NCI-H2029 treated with DMSO at 0.1 percent for 48 hours (cell line): ENCODE results near the gene PHRF1.

Source experiments
- DNase-seq: peaks from one replicate; lab custom pipeline; 2025; lab: John Stamatoyannopoulos, UW

PHRF1 gene

GRCh38 chr11:616320-617198 lies 40.3 kb downstream of the PHRF1 start:
- no peak for DNase-seq

GRCh38 chr11:617199-617911 lies 41.1 kb downstream of the PHRF1 start:
- DNase-seq: no peak

DNA sequence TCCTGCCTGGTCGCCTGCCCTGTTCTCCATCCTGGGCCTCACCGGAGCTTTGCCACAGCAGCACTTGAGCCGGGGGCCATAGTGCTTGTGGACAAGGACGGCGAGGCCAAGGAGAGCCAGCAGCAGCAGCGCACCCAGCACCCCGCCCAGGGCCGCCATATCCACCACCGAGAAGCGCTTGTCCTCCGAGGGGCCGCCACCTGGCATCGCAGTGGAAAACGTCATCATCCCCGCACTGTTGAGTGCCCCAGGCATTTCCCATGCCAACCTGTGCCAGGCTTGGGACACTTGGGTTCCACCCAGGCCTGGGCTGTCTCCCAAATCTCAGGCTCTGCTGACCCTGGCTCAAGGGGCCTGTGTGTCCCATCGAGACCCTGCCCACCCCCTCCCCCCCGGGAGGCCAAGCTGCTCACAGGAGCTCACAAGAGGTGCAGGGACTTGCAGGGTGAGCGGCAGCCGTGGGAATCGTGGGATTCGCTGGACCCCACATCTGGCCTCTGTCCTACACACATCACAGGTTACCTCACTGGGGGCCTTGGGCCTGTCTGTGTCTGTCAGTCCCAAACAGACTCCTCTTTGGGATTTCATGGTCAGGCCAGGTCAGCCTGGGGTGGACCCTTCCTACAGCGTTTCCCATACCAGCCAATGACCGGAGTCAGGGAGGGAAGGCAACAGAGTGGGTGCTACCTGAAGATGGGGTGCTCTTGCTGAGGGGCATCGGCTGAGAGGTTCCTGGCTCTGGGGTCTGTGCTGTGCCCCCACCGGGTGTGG lies 41.8 kb downstream of the PHRF1 start:
- DNase-seq: no peak

- no peak for DNase-seq
Measured at GRCh38 chr11:618856-619627, 42.8 kb downstream of the PHRF1 start.

DNA sequence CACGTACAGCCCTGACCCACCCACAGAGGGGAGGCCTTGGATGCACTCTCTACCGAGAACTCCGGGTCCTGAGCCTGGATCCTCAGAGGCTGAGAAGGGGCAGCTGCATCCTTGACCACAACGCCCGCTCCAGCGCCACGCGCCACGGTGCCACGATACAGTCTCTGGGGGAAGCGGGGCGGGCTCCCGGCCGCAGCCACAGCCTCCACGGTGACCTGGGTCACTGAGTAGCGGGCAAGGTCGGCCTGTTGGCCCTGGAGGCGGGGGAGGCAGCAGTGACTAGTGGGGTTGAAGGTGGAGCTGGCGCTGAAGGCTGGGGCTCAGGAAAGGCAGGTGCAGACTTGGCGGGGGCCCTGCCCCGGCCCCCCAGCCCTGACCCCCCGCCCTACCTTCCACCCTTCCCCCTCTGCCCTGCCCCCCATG lies 43.4 kb downstream of the PHRF1 start:
- no peak for DNase-seq

- DNase-seq: no peak
Measured at GRCh38 chr11:620201-620600, 43.9 kb downstream of the PHRF1 start.

DNA sequence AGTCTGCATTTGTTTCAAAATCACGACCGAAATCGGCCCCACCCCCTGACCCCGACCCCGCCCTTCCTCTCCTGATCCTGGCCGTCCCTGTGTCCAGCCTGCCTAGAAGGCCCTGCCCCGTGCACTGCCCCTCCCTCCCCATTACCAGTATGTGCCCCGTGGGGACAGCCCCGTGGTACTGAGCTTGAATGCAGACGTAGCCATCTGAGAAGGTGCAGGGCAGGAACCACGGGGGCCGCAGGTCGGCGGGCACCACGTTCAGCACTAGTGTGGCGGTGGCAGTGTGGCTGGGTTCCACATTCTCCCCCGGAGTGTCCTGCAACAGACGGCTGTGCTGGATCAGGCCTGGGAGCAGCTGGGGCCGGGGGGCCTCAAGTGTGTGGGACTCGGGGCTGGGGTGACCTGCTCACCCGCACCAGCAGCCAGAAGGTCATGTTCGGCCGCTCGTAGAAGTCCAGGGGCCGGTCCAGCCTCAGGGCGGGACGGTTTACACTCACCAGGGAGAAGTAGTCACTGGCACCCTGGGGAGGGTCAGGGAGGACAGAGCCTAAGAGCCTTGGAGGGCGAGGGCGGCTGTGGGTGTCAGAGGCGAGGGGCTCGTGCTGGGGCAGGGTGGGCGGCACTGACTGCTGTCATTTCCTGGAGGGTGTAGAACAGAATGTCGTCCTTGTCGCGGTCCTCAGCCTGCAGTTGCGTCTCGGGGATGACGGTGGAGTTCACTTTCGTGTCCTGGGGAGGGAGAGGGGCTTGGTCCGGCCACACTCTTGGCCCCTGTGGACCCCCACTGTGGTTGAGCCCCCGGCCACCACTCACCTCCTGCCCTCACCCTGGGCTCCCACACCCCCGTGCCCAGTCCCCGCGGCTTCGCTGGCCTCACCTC lies 44.9 kb downstream of the PHRF1 start:
- DNase-seq: no peak

GRCh38 chr11:621838-622237 lies 45.6 kb downstream of the PHRF1 start:
- no peak for DNase-seq

DNA sequence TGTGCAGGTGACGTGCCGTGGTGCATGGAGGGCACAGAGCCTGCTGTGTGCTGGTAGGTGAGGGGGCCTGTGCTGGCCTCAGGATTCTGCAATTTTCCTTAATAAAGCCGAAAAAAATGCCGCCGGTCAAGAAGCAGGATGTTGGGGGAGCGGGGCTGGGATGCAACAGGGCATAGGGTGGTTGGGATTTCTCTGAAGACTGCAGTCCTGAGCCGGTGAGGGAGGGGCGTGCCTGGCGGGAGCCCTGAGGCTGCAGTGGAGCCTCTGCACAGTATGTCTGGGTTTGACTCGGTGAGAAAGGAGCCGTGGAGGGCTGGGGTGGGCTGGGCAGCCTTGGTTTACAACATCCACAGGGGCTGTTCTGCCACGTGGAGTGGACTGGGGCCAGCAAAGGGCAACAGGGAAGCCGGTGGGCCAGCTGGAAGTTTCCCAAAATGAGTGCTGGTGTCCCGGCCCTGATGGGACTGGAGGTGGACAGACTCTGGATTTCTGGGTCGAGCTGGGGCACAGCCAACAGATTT lies 47.1 kb downstream of the PHRF1 start:
- no peak for DNase-seq

DNA sequence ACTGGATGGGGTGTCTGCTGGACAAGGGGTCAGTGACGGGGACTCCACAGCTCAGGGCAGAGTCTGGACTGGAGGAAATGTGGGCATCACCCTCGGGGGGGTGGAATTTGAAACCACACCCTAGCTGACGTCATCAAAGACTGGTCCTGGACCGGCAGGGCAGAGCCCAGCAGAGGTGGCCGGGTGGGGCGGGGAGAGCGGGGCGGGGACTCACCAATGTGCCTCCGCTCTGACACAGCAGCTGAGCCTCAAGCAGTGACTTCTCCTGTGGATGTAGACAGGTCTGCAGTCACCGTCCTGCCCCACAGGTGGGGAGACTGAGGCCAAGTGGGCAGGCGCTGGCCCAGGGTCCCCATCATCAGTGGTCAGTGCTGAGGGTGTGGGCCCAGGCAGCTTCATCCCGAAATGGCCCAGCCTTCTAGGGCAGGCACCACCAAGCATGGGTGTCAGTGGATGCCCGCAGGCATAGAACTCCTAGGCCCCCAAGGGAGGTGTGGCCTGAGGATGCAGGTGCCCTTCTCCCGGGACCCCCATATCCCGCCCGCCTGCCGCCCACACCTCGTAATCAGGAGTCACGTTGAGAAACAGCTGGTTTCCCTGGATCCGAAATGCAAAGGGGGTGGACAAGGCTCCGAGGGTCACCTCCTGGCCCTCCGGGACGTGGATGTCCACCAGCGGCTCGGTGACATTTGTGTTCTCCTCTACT lies 47.9 kb downstream of the PHRF1 start:
- no peak for DNase-seq

DNA sequence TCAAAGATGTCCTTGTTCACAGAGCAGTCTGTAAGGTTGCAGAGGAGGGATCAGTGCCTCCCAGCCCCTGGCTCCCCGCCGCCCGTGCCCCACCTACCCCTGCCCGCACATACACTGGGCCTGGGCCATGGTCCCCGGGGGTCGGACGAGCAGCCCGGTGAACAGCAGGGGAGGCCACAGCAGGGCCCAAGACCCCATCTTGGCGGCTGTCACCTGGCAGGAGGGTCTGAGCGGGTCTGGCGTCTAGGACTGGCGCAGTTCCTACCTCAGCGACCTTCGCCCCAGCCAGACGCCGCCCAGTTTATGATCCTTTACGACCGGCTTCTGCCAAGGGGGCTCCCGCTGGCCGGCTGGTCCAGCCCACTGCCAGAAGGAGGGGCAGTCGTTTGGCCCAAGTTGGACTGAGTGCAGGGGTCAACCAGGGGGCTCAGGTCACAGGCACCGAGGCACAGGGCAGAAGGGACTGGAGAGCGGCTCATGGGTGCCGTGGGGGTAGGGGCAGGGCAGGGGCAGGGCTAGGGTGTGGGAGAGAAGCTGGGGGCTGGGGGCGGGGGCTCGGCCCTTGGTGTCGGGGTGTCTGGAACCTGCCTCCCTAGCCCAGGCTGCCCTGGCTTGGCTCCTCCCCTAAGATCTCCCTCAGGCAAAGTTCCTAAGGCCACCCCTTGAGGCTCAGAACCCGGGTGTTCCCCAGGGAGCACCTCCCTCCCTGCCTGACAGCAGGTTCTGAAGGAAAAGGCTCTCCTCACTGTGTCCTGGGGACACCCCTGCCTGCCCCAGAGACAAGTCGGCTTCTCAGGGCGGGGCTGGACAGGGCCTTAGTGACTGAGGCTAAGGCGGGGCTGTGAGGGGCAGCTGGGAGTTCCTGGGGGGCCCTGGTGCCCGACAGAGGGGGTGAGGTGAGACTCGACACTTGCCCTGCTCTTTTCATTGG lies 48.7 kb downstream of the PHRF1 start, which contains the start of gene CDHR5:
TSS of gene CDHR5 (minus strand) at position 251 of the 931 bp plus-strand sequence. CDS start at position 198, 53 bp downstream.
- DNase-seq: no peak

- no peak for DNase-seq
Measured at GRCh38 chr11:625636-626268, 49.5 kb downstream of the PHRF1 start.

DNA sequence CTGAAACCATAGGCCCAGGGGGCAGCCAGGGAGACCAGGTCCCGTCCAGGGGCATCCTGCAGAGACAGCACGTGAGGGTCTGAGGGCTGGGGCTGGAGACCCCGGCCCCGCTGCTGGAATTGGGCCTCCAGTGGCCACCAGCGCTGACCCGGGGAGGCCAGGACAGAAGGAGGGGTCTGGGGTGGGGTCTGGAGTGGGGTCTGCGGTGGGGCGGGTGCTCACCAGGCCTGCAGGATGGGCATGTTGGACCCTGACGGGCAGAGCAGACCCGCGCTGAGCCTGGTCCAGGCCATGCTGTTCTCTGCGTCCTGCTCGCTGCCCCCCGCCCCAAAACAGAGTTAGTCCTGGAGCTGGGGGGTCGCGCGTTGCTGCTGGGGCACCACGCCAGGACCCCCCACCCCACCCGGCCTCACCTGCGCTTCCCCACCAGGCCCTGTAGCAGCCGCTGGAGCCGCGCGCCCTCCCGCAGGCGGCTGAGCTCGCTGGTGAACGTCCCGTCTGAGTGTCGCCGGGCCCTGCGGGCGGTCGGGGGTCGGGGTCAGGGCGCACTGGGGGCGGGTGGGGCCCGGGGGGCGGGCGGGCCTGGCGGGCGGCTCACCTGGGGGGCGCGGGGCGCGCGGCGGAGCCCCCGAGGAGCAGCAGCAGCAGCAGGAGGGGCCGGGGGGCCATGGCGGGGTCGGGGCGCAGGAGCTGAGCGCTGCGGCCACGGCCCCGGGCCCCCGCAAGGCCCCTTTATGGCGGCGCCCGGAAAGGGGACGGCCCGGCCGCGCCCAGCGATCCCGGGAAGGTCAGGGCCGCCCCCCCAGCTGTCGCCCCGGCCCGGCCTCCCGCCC lies 50.4 kb downstream of the PHRF1 start, which contains the start of gene SCT:
TSS of gene SCT (minus strand) at position 707 of the 833 bp plus-strand sequence. CDS start at position 669, 38 bp downstream.
- no peak for DNase-seq

- no peak for DNase-seq
Measured at GRCh38 chr11:627308-627576, 51.0 kb downstream of the PHRF1 start.

- no peak for DNase-seq
Measured at GRCh38 chr11:628056-628455, 51.8 kb downstream of the PHRF1 start.

- DNase-seq: no peak
Measured at GRCh38 chr11:629237-629583, 52.9 kb downstream of the PHRF1 start.

GRCh38 chr11:630871-631270 lies 54.6 kb downstream of the PHRF1 start:
- DNase-seq: no peak
